Measurements from ENCODE around the gene BEAN1. TPM values are rescaled to one million over a fixed set of nuclear protein-coding genes. Genes with fewer than 3 reads are reported as not detected.
A peak's percentile ranks its signal among the peaks of the same experiment; 100 is the strongest.

BEAN1 gene
- total RNA-seq, 4 donors from 2014 or later: 0.72 to 4.8 (median 2.5) TPM

- peaks cover 3% of the 10 kb centered on the region for H3K36me3 ChIP-seq
- H3K27ac ChIP-seq: no peak overlapping the region
- peak in 1 of 2 donors; percentile 74 for DNase-seq (ENCODE audit: low spot score in 2 of 2)
- H3K4me3 ChIP-seq: no peak overlapping the region
- no peaks in the 10 kb centered on the region for H3K9me3 ChIP-seq
- WGBS: 84% methylated on average over 49 of the region's 61 CpGs
- H3K4me1 ChIP-seq: peaks cover 9% of the 10 kb centered on the region
- peaks cover 6% of the 10 kb centered on the region for H3K27me3 ChIP-seq
- no peak for TF ChIP-seq CTCF (IDR thresholded peaks at IDR 0.05)
- TF ChIP-seq POLR2A (IDR thresholded peaks at IDR 0.05): no peak
- no peak for TF ChIP-seq EP300 (IDR thresholded peaks at IDR 0.05)
- TF ChIP-seq POLR2AphosphoS5 (IDR thresholded peaks at IDR 0.05): no peak
These were observed 24.4 kb upstream of the BEAN1 start for GRCh38 chr16:66402591-66403230.

GRCh38 chr16:66403531-66404145, 23.5 kb upstream of the BEAN1 start:
- H3K9me3 ChIP-seq: no peaks in the 10 kb centered on the region
- H3K27ac ChIP-seq: no peak overlapping the region
- 80% methylated on average over 5 of the region's 5 CpGs for WGBS
- H3K36me3 ChIP-seq: peaks cover 3% of the 10 kb centered on the region
- H3K27me3 ChIP-seq: peaks cover 6% of the 10 kb centered on the region
- H3K4me1 ChIP-seq: peaks cover 18% of the 10 kb centered on the region
- H3K4me3 ChIP-seq: no peak overlapping the region
- TF ChIP-seq POLR2AphosphoS5 (IDR thresholded peaks at IDR 0.05): no peak
- no peak for TF ChIP-seq CTCF (IDR thresholded peaks at IDR 0.05)
- no peak for TF ChIP-seq POLR2A (IDR thresholded peaks at IDR 0.05)
- no peak for TF ChIP-seq EP300 (IDR thresholded peaks at IDR 0.05)
- no peak for DNase-seq (ENCODE audit: low spot score in 2 of 2)

- TF ChIP-seq POLR2A (IDR thresholded peaks at IDR 0.05) (no peak), CTCF (IDR thresholded peaks at IDR 0.05) (no peak), POLR2AphosphoS5 (IDR thresholded peaks at IDR 0.05) (no peak)
- Histone ChIP-seq H3K9me3 (no peaks in the 10 kb centered on the region), H3K4me3 (no peak overlapping the region), H3K27ac (no peak overlapping the region), H3K4me1 (peaks cover 29% of the 10 kb centered on the region), H3K36me3 (peaks cover 3% of the 10 kb centered on the region), H3K27me3 (peaks cover 6% of the 10 kb centered on the region)
- WGBS: 83% methylated on average over 2 of the region's 2 CpGs
- DNase-seq (ENCODE audit: low spot score in 2 of 2): no peak
These were observed 21.9 kb upstream of the BEAN1 start for GRCh38 chr16:66405057-66405783.

- H3K4me3 ChIP-seq: peak overlapping the region; percentile 49
- H3K9me3 ChIP-seq: no peaks in the 10 kb centered on the region
- H3K36me3 ChIP-seq: no peaks in the 10 kb centered on the region
- no peak overlapping the region for H3K27ac ChIP-seq
- no peak for TF ChIP-seq POLR2A (IDR thresholded peaks at IDR 0.05)
- TF ChIP-seq CTCF (IDR thresholded peaks at IDR 0.05): peak; percentile 65 to 76
- H3K4me1 ChIP-seq: peaks cover 29% of the 10 kb centered on the region
- peak; percentile 93 to 96 for DNase-seq (ENCODE audit: low spot score in 2 of 2)
- 3% methylated on average over 15 of the region's 35 CpGs for WGBS
- peaks cover 6% of the 10 kb centered on the region for H3K27me3 ChIP-seq
These were observed 20.4 kb upstream of the BEAN1 start for GRCh38 chr16:66406534-66407221.

Data from suprapubic skin (tissue), 4 donors.